GM06990 (cell line): ENCODE results near the gene TEX22.
A peak's percentile ranks its signal among the peaks of the same experiment; 100 is the strongest.

Source experiments
- DNase-seq: peaks from one replicate; pipeline ENCODE4 v3.0.0-alpha.2; 2011; ENCODE audit not compliant: insufficient read length; ENCODE audit errors: extremely low read depth
- H3K27me3 ChIP-seq: replicated peaks from 2 replicates; pipeline ENCODE4 v1.6.0; 2011; ENCODE audit warnings: low read length; ENCODE audit not compliant: control insufficient read depth, insufficient read depth
- H3K36me3 ChIP-seq: 2 replicates; pipeline ENCODE4 v1.5.1; 2011; ENCODE audit warnings: low read length; ENCODE audit not compliant: control insufficient read depth, insufficient read depth
- H3K4me3 ChIP-seq: replicated peaks from 2 replicates; pipeline ENCODE4 v1.5.1; 2011; ENCODE audit warnings: low read depth, mild to moderate bottlenecking, control low read depth, low read length
- CTCF ChIP-seq: IDR thresholded peaks from 2 replicates; pipeline ENCODE4 v1.5.1; 2011; ENCODE audit warnings: low read length, control low read depth, mild to moderate bottlenecking, inconsistent platforms; ENCODE audit not compliant: insufficient read depth, poor library complexity, severe bottlenecking

Gene TEX22

GRCh38 chr14:105420974-105421674 lies 22.8 kb downstream of the TEX22 start:
- Histone ChIP-seq H3K36me3 (peaks cover 7% of the 10 kb centered on the region), H3K4me3 (peak overlapping the region; percentile 94), H3K27me3 (no peaks in the 10 kb centered on the region)
- no peak for TF ChIP-seq CTCF
- no peak for DNase-seq

GRCh38 chr14:105421723-105422615 lies 23.6 kb downstream of the TEX22 start:
- Histone ChIP-seq H3K36me3 (peaks cover 10% of the 10 kb centered on the region), H3K4me3 (peak overlapping the region; percentile 94), H3K27me3 (no peaks in the 10 kb centered on the region)
- no peak for TF ChIP-seq CTCF
- no peak for DNase-seq

GRCh38 chr14:105422695-105423487 lies 24.6 kb downstream of the TEX22 start:
- no peak overlapping the region for H3K4me3 ChIP-seq
- DNase-seq, result no peak
- TF ChIP-seq CTCF, result no peak
- H3K36me3 ChIP-seq, result peaks cover 11% of the 10 kb centered on the region
- H3K27me3 ChIP-seq, result no peaks in the 10 kb centered on the region

GRCh38 chr14:105423488-105424195 lies 25.3 kb downstream of the TEX22 start:
- H3K4me3 ChIP-seq, result no peak overlapping the region
- no peak for TF ChIP-seq CTCF
- peaks cover 11% of the 10 kb centered on the region for H3K36me3 ChIP-seq
- H3K27me3 ChIP-seq, result no peaks in the 10 kb centered on the region
- DNase-seq, result no peak

GRCh38 chr14:105424861-105425260 lies 26.5 kb downstream of the TEX22 start:
- TF ChIP-seq CTCF, result no peak
- H3K36me3 ChIP-seq, result peaks cover 13% of the 10 kb centered on the region
- H3K4me3 ChIP-seq, result no peak overlapping the region
- DNase-seq, result no peak
- no peaks in the 10 kb centered on the region for H3K27me3 ChIP-seq
